MV-4-11 (cell line): ENCODE data around the gene HARBI1.

Experiments used
- DNase-seq: peaks from one replicate; lab custom pipeline; 2025; lab: John Stamatoyannopoulos, UW

Gene HARBI1, protein sequence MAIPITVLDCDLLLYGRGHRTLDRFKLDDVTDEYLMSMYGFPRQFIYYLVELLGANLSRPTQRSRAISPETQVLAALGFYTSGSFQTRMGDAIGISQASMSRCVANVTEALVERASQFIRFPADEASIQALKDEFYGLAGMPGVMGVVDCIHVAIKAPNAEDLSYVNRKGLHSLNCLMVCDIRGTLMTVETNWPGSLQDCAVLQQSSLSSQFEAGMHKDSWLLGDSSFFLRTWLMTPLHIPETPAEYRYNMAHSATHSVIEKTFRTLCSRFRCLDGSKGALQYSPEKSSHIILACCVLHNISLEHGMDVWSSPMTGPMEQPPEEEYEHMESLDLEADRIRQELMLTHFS

DNA sequence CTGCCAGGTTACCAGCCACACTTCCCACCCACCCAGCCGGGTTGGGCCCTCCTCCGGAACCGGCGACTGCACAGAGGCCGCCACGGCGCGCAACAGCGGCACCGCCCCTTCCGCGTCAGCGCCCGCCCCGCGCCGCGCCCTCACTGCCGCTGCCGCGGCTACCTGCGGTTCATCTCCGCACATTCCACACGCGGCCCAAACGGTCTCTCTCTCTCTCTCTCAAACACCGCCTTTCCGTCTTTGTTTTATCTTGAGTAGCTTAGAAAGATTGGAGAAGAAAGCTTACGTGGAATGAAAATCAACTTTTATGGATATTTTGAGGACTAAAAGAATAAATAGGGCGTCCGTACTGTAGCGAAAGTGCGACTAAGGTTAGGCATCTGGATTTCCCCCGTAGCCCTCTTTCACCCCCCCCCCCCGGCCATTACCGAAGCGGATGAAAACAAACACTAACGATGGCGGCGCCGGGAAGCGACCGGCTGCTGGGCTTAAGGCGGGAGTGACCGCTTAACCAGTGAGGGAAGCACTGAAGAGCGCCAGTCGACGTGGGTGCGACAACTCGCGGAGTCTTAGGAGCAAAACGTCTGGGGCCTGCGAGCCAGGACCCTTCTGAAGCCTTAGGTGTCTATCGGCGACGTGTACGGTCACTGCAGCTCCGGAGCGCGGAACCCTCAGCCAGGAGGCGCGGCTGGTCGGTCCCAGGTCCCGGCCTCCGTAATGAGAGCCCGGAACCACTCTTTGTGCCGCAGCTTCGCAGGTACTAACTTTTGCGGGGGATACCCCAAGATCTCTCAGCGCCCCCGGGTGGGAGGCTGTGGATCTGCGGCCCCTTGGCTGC is at the start of gene HARBI1, which contains the start of gene ATG13:
Gene HARBI1, minus strand, starts transcription at position 94 of the 838 bp plus-strand sequence. CDS start 990 bp downstream, outside the sequence.
Gene ATG13, plus strand, starts transcription at position 420 of the 838 bp plus-strand sequence. CDS start 26,739 bp downstream, outside the sequence.
- DNase-seq: peak; percentile 79

DNA sequence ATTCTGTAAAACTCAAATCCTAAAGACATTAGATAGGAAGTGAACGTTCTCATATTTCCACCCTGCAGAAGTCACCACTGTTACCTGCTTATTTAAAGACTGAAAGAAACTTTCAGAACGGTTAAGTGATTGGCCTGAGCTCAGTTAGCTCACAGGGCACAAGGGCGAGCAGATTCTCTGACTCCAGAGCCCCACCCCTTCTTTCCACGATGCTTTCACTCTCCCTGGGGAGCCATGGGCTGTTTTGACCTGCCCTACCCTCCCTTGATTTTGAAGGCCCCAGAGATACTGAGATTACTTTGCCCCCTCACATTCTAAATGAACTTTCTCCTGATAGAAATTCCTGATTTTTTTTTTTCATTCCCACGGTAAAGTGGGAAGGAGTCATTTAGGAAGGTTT is 49.5 kb upstream of the HARBI1 start:
- DNase-seq: no peak

DNA sequence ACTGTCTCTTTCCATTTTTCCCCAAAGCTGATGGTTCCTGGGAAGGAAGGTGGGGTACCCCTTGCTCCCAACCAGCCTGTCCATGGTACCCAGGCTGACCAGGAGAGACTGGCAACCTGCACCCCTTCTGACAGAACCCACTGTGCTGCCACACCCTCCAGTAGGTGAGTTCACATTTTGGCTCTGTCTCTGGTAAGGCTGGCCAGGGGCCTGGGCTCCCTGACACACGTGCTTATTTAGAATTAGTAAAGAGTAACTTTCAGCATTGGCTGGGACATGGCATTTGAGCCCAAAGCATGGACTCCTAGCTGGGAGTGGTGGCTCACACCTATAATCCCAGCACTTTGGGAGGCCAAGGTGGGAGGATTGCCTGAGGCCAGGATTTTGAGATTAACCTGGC is 48.3 kb upstream of the HARBI1 start:
- DNase-seq: no peak

DNA sequence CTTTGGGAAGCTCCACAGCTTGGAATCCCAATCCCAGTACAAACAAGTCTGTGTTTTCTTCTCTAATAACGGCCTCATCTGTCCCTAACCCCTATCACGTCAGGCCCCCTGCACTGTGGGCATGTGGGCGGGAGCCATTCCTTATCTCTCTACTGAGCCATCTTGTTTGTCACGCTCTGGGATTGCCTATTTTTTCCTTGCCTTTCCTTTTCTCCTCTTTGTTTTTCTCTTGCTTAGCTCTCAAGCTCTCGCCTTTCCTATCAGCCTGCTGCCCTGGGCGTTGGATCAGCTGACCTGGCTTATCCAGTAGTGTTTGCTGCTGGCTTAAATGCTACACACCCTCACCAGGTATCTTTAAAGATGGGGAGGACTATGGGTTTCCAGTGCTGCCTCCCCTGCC is 47.6 kb upstream of the HARBI1 start:
- DNase-seq: no peak

DNA sequence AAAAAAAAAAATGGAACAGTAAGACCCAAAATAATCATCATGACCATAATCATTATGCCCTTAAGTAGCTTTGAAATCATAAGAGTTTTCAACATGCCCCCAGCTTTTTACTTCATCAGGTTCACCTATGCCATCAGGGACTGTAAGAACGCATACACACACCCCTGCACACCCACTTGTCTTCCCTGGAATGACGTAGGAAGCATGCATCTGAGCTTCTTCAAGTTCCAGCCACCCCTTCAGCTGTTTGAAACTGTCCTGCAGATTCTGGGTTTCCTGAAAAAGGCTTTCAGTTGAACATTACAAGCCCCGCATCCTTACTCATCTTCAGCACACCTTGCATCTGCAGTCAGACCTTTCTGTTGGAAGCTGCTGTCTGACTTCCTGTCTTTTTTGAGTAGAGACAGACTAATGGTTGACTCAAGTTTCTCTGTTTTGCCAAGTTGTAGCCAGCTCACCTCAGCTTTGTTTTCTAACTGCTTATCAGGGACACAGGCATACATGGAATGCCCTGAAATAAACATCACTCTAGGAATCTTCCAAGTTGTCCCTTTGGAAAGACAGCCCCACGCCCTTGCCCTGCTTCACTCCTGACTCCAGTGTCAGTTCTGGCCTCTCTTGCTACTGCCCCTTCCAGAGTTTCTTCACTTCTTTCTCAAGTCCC is 46.4 kb upstream of the HARBI1 start:
- DNase-seq: no peak

DNA sequence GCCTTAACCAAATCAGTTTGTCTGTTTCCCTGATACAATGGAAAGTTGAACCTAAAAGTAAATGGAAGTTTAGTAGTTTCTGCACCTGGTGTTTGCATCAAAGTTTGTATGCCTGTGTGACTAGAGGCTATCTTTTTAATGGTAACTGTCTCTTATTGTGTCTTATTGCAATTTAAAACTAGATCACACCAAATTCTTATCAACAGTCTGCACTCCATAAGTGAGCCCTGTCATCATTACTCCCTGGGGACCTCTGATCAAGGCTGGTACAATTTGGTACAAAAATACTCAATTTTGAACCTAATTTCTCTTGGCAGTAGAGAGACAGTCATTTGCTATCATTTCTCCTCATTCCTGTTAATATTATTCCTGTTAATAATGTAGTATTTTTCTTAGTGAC is 45.3 kb upstream of the HARBI1 start:
- no peak for DNase-seq

DNA sequence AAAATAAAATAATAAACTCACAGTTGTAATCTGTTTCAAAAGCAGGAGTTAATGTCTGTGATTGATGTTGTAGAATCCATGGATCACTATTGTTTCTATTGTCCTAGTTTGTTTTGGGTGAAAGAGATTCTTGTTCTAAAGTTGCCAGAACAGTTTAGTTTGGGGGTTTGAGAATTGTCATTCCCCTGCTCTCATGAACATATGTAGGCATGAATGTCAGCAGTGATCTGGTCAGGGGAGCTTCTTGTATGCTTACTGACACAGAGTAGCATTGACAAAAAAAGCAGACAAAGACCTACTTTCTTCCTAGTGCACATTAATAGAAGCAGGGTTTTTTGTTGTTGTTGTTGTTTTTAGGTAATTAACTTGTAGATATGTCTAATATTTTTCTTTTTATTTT is 44.8 kb upstream of the HARBI1 start:
- no peak for DNase-seq

DNA sequence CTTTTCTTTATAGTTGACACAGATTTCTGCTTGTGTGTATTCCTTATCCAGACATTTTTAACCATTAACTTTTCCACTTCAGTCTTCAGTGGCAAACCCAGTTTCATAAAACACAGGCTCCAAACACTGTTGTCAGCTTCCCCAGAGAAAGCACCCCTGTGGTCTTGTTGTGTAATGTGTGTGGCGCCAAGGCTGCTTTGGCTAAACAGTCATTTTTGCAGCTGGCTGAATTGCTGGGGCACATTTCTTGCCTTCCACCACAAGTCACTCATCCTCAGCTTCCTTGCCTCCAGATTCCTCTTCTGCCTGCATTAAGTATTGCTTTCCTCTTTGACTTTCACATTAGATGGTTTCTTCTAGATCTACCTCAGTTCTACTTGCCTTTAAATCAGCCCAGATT is 42.9 kb upstream of the HARBI1 start:
- peak; percentile 99 for DNase-seq

DNA sequence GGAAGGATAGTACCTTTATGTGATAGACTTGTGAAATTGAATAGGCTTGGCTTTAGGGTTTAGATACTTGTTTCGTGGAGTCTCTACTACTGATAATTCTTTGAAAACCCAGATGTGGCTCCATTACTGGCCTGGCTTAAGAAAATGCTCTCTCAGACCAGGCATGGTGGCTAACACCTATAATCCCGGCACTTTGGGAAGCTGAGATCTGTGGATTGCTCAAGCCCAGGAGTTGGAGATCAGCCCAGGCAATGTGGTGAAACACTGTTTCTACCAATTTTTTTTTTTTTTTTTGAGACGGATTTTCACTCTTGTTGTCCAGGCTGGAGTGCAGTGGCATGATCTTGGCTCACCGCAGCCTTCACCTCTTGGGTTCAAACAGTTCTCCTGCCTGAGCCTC is 41.2 kb upstream of the HARBI1 start:
- DNase-seq: peak; percentile 64

DNA sequence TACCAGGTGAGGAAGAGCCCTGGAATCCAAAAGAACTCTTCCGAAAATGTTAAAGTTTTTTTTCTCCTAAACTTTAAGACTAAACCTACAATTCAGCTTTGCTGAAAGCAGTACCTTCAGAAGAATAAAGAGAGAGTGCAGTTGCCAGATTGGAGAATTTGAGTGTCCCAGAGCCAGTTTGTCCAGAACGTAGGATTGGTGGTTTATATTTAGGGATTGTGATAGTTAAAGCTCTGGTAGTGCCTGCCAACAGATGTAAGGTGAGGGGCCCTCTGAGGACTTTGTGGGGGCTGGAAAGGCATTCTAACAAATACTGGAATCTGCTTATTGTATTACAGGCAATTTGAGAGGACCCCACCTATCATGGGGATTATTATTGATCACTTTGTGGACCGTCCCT is 40.2 kb upstream of the HARBI1 start:
- DNase-seq: no peak

DNA sequence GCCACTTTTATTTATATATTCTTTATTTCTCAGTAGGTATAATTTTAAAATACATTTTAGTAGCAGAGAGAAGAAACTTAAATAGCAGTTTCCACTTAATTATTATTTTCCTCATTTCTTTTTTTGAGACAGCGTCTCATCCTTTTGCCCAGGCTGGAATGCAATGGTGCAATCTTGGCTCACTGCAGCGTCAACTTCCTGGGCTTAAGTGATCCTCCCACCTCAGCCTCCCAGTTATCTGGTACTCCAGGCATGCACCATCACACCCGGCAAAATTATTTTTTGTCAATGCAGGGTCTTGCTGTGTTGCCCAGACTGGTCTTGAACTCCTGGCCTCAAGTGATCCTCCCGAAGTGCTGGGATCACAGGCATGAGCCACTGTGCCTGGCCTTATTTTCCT is 38.6 kb upstream of the HARBI1 start:
- no peak for DNase-seq

DNA sequence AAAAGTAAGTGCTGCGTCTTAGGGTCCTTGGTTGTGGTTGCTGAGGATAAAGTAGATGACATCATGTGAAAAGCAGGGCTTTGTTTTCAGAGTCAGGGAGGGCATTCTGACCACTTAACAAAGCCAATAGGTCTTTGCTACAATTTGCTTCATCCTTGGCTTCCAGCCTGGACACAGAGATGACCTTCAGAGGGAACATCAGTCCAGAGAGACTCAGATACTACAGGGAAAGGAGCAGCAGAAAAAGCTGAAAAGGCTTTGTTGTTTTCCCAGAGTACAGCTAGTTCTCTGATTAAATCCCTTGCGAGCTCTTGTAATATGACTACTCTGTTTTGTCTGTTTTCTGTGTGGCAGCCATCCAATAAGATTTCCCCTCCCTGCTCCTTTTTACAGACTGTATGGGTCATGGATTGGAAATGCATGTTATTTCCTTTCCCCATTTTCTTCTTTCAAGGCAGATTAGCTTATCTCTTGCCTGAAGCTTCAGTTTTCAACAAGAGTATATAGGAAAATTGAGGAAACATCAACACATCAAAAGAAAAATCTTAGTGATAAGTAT is 32.2 kb upstream of the HARBI1 start:
- no peak for DNase-seq

DNA sequence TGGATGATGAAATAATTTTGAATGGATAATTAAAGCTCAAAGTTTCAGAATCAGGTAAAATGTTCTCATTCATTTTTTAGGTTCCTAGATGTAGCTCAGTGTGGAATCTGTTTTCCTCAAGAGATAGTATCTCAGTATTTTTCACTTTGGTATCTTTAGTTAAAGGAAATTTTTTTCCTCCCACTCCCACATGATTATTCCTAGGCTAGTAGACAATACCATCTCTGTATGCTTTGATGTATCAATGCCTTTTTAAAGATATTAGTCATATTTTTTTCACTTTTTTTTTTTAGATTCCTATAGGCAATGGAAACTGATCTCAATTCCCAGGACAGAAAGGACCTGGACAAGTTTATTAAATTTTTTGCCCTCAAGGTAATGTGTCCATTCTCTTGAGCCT is 27.0 kb upstream of the HARBI1 start:
- DNase-seq: no peak

DNA sequence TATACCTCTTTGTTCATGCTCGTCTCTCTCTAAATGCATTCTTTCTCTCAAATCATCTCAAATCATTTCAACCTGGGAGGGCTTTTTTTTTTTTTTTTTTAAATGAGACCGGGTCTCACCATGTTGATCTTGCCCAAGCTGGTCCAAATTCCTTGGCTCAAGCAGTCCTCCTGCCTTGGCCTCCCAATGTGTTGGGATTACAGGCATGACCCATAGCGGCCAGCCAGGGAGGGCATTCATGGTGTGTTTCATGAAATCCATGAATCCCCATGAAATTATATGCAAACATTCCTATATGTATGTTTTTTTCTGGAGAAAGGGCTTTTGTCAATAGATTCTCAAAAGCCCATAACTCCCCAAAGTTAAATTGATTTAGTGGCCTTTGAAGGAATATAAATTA is 26.5 kb upstream of the HARBI1 start:
- no peak for DNase-seq

DNA sequence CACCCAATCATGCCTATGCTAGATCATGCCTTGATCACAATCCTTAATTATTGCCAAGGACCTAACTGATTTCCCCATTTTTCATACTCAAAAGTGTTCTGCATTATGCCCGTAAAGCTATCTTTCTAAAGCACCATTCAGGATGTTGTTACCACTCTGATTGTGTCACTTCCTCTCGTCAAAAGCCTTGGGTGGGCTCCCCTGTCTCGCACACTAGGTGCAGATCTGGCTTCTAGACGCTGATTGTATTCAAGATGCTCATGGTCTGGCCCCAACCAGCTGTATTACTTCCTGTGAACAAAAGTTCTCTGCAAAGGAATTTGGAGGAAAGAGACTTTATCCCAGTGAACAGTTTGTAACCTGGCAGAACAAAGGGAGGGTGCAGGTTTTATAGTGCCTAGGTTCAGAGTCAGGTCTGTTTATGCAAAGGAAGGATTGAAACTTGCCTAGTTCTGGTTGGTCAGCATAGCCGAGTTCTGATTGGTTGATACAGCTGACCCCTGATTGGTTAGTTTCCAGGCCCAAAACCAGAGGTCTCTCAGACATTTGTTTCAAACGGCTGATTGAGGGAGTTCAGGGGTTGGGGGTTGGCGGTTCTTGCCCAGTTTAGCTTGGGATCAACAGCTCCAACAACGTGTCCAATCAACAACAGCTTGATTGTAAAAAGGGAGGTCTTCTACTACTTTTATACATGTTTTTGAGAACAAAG is 25.8 kb upstream of the HARBI1 start:
- DNase-seq: no peak

DNA sequence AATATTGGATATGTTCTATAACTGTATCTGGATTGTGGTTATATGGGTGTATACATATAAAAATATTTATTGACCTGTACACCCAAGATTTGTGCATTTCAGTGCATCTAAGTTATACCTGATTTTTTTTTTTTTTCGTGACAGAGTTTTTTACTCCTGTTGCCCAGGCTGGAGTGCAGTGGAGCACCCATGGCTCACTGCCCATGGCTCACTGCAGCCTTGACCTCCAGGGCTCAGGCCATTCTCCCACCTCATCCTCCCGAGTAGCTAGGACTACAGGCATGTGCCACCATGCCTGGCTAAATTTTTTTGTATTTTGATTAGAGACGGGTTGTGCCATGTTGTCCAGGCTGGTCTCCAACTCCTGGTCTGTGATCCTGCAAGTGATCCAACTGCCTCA is 24.6 kb upstream of the HARBI1 start:
- DNase-seq: no peak

DNA sequence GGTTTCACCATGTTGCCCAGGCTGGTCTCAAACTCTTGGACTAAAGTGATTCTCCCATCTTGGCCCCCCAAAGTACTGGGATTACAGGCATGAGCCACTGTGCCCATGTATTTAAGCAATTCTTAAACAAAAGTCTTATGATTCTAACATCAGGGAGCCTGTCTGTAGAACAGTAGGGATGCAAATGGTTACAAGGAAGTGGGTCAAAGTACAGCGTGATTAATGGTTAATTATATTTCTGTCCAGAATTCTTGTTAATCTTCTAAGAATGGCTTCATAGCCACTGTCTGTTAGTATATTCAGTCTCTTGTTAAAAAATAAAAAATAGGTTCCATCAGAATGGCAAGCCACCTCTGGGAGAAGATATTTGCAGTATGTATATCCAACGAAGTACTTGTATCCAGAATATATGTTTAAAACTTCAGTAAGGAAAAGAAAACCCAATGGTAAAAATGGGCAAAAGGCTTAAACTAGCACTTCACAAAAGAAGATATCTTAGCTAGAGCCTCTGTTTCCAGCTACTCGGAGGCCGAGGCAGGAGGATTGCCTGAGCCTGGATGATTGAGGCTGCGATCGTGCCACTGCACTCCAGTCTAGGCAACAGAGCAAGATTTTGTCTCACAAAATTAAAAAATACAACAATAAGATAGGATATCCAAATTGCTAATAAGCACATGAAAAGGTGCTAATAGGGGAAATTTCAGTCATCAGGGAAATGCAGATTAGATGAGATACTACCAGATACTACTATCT is 23.2 kb upstream of the HARBI1 start:
- no peak for DNase-seq

DNA sequence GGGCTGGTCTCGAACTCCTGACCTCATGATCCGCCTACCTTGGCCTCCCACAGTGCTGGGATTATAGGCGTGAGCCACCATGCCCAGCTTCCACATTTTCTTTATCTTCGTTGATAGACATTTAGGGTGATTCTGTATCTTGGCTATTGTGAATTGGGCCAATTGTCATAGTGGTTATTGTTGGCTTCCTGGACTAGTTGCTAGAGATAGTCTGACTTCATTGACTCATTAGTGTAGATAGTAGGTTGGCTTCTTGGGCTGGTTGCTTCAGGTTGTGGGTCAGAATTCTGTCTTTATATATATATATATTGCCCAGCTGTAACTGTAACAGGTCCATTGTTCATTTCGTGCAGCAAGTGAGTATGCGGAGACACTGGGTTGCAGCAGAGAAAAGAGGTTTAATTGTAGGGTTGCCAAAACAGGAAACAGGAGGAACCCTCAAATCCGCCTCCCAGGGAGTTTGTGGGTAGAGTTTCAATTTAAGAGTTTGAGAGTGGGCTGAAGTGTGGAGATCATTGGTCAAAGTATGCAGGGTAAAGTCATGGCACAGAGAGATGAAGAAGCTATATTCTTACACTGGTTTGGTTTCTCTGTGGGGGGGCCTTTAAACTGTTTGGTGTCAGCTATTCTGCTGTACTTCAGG is 22.3 kb upstream of the HARBI1 start:
- peak; percentile 98 for DNase-seq

DNA sequence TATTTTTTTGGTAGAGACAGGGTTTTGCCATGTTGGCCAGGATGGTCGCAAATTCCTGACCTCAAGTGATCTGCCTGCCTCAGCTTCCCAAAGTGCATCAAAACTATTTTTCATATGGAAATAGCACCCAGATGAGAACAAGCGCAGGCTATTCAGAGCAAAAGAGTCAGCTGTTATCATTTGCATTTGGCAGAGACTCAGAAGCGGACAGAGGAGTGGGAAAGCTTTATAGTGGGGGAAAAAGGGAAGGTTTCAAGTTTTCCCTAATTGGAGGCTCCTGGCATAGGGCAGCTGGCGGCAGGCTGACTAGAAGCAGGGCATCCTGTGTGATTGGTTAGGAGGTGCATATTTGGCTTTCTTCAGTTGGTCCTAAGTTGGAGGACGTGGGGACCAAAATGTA is 20.5 kb upstream of the HARBI1 start:
- no peak for DNase-seq

DNA sequence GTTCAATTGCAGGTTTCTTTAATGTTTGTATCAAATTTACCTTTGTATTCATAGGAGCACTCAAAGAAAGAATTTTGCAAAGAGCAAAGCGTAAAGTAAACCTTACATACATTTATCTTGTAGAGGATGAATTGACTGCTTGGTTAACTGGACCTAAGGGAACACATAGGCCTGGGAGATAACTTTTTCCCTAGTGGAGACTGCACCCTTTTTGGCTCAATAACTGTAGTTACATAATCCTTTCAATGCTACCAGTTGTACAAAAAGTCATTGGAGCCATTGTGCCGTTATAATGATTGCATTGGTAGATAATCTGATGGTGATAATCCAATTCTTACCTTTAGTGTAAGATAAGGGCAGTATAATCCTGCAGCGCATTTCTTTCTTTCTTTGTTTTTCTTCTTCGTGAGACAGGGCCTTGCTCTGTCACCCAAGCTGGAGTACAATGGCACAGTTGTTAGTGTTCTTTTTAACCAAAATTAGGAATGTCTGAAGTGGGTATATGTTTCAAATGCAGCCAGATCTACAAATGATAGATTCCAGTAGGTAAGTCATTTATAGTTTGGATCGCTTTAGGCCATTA is 18.6 kb upstream of the HARBI1 start:
- no peak for DNase-seq
